Caco-2 (cell line): ENCODE results near the gene SLC17A5. TPM values are rescaled to one million over a fixed set of nuclear protein-coding genes. Genes with fewer than 3 reads are reported as not detected.
"Not testable (repeated sequence)": the region's sequence is repeated elsewhere in the genome, so short reads cannot be mapped to it uniquely, and the experiment has no call there.

Source experiments
- BruUV-seq: library from RNA; stranded (reverse); fragments of 400-500 nt; replicated peaks from 2 replicates; lab custom pipeline; 2021; lab: Mats Ljungman, UMichigan
- CTCF ChIA-PET: fragments of 300-600 bp; sonication (Branson Sonifier 250); formaldehyde crosslinking; loops from one replicate; lab custom pipeline; 2022; ENCODE audit warnings: antibody characterized with exemption; lab: Charles Lee
- POLR2A ChIA-PET: fragments of 300-600 bp; sonication (Branson Sonifier 250); formaldehyde crosslinking; loops from one replicate; lab custom pipeline; 2022; ENCODE audit warnings: antibody characterized with exemption; lab: Charles Lee
- DNase-seq, 2 experiments: peaks; one replicate each; pipeline versions ENCODE4 v3.0.0 to v3.0.0-alpha.2; 2020 to 2022
- H3K27me3 ChIP-seq: replicated peaks from 2 replicates; pipeline ENCODE4 v1.6.0; 2011; ENCODE audit warnings: low read length; ENCODE audit not compliant: control insufficient read depth, insufficient read depth
- H3K36me3 ChIP-seq: 2 replicates; pipeline ENCODE4 v1.5.1; 2011; ENCODE audit warnings: low read length; ENCODE audit not compliant: control insufficient read depth, insufficient read depth
- H3K4me1 ChIP-seq: fragments of 250-450 bp; sonication (Bioruptor Pico); 2 replicates; pipeline ENCODE4 v1.5.1; 2020; ENCODE audit warnings: mild to moderate bottlenecking
- H3K4me3 ChIP-seq: 2 replicates; pipeline ENCODE4 v1.5.1; 2011; ENCODE audit warnings: low read depth, mild to moderate bottlenecking, control low read depth, low read length
- H3K9me3 ChIP-seq: fragments of 250-450 bp; sonication (Bioruptor Pico); 2 replicates; pipeline ENCODE4 v1.5.1; 2020; ENCODE audit warnings: mild to moderate bottlenecking, moderate library complexity
- H3K27ac Mint-ChIP-seq: one replicate; pipeline ENCODE4 v1.8.0; 2022; ENCODE audit warnings: mixed read lengths; ENCODE audit not compliant: unreplicated experiment
- H3K27me3 Mint-ChIP-seq: one replicate; pipeline ENCODE4 v1.8.0; 2022; ENCODE audit warnings: mixed read lengths; ENCODE audit not compliant: insufficient read depth, unreplicated experiment
- H3K36me3 Mint-ChIP-seq: one replicate; pipeline ENCODE4 v1.8.0; 2022; ENCODE audit warnings: mild to moderate bottlenecking, mixed read lengths; ENCODE audit not compliant: insufficient read depth, unreplicated experiment
- H3K4me1 Mint-ChIP-seq: one replicate; pipeline ENCODE4 v1.8.0; 2022; ENCODE audit warnings: low read depth, mixed read lengths; ENCODE audit not compliant: unreplicated experiment
- H3K4me3 Mint-ChIP-seq: one replicate; pipeline ENCODE4 v1.8.0; 2022; ENCODE audit warnings: mild to moderate bottlenecking, moderate library complexity, mixed read lengths; ENCODE audit not compliant: unreplicated experiment
- H3K9me3 Mint-ChIP-seq: one replicate; pipeline ENCODE4 v1.8.0; 2022; ENCODE audit warnings: mixed read lengths; ENCODE audit not compliant: unreplicated experiment
- intact Hi-C: fragments of 100-400 bp; cut with micrococcal nuclease; formaldehyde crosslinking; loops from one replicate; pipeline ENCODE4 v1.10.0; 2022; ENCODE audit not compliant: unreplicated experiment
- total RNA-seq: library from RNA; stranded (reverse); gene quantifications from 2 replicates; pipeline ENCODE4 v1.2.3, GENCODE V29; 2022
- TF ChIP-seq, protein P1 (sequence below), 2 experiments: fragments of 200-600 bp in 1 of 2; IDR thresholded peaks; 1 replicate in 1 of 2; 2 replicates in 1 of 2; pipeline versions ENCODE4 v1.5.1 to v1.8.0; 2011 to 2022; ENCODE audit warnings: antibody characterized with exemption in 1 of 2, control low read depth in 1 of 2, inconsistent platforms in 1 of 2, low read depth in 1 of 2, low read length in 1 of 2, mild to moderate bottlenecking in 1 of 2, moderate library complexity in 1 of 2; ENCODE audit not compliant: insufficient read depth in 1 of 2, severe bottlenecking in 1 of 2, unreplicated experiment in 1 of 2

SLC17A5 gene
- total RNA-seq, 1 experiment from 2014 or later = 13.0 TPM

GRCh38 chr6:73566954-73567591 lies 86.7 kb downstream of the SLC17A5 start:
- Mint-ChIP-seq H3K9me3 (no peaks in the 10 kb centered on the region), H3K4me1 (peaks cover 21% of the 10 kb centered on the region), H3K4me3 (peak overlapping the region; percentile 66), H3K27me3 (no peaks in the 10 kb centered on the region), H3K27ac (peak overlapping the region; percentile 89), H3K36me3 (peaks cover 15% of the 10 kb centered on the region)
- no peaks in the 10 kb centered on the region for H3K36me3 ChIP-seq
- intact Hi-C loops = loop anchor here (1.0 kb wide), 2 partner anchors 13 to 46 kb away; partner anchors contain the start of gene EEF1A1
- H3K4me1 ChIP-seq = peaks cover 54% of the 10 kb centered on the region
- H3K9me3 ChIP-seq = no peaks in the 10 kb centered on the region
- ChIA-PET CTCF (interaction anchor here (1.0 to 2.2 kb wide), 3 partner anchors 10 to 45 kb away, joined by 3 to 9 read pairs (median 5); no protein-coding TSS in a partner anchor), POLR2A (interaction anchor here (1.1 to 3.1 kb wide), 6 partner anchors 13 to 258 kb away, joined by 3 to 70 read pairs (median 4); partner anchors contain the start of genes EEF1A1 and SLC17A5)
- H3K4me3 ChIP-seq = no peak overlapping the region
- TF ChIP-seq, protein P1, sequence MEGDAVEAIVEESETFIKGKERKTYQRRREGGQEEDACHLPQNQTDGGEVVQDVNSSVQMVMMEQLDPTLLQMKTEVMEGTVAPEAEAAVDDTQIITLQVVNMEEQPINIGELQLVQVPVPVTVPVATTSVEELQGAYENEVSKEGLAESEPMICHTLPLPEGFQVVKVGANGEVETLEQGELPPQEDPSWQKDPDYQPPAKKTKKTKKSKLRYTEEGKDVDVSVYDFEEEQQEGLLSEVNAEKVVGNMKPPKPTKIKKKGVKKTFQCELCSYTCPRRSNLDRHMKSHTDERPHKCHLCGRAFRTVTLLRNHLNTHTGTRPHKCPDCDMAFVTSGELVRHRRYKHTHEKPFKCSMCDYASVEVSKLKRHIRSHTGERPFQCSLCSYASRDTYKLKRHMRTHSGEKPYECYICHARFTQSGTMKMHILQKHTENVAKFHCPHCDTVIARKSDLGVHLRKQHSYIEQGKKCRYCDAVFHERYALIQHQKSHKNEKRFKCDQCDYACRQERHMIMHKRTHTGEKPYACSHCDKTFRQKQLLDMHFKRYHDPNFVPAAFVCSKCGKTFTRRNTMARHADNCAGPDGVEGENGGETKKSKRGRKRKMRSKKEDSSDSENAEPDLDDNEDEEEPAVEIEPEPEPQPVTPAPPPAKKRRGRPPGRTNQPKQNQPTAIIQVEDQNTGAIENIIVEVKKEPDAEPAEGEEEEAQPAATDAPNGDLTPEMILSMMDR (IDR thresholded peaks at IDR 0.05; ENCODE audit: insufficient read depth in 1 of 2, low read depth in 1 of 2, low read length in 1 of 2, severe bottlenecking in 1 of 2, unreplicated experiment in 1 of 2) = no peak
- peak; percentile 89 to 94 for DNase-seq
- H3K27me3 ChIP-seq = no peaks in the 10 kb centered on the region
- TSS peak; percentile 100 for BruUV-seq

DNA sequence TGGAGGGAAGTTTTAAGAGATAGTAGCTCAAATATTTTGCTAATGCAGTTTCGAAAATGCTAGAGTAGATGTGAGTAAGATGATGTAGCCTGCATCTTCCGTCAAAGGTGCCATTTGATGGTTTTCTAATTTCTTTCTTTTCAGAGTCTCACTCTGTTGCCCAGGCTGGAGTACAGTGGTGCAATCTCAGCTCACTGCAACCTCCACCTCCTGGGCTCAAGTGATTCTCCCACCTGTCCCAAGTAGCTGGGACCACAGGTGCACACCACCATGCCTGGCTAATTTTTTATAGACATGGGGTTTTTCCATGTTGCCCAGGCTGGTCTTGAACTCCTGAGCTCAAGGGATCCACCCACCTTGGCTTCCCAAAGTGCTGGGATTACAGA lies 87.3 kb downstream of the SLC17A5 start:
- H3K27me3 Mint-ChIP-seq, H3K9me3 ChIP-seq, DNase-seq, H3K9me3 Mint-ChIP-seq, H3K4me3 ChIP-seq, H3K27me3 ChIP-seq, BruUV-seq, intact Hi-C loops, H3K36me3 ChIP-seq: not testable (repeated sequence)
- Mint-ChIP-seq H3K36me3 (peaks cover 15% of the 10 kb centered on the region), H3K27ac (peak overlapping the region; percentile 89), H3K4me1 (peaks cover 21% of the 10 kb centered on the region), H3K4me3 (peak overlapping the region; percentile 66)
- CTCF ChIA-PET = interaction anchor here (0.5 to 2.2 kb wide), 4 partner anchors 9 to 45 kb away, joined by 3 to 9 read pairs (median 4); no protein-coding TSS in a partner anchor
- POLR2A ChIA-PET = interaction anchor here (0.5 to 3.1 kb wide), 8 partner anchors 14 to 87 kb away, joined by 3 to 70 read pairs (median 4); partner anchors contain the start of genes EEF1A1 and SLC17A5
- H3K4me1 ChIP-seq = peaks cover 56% of the 10 kb centered on the region

DNA sequence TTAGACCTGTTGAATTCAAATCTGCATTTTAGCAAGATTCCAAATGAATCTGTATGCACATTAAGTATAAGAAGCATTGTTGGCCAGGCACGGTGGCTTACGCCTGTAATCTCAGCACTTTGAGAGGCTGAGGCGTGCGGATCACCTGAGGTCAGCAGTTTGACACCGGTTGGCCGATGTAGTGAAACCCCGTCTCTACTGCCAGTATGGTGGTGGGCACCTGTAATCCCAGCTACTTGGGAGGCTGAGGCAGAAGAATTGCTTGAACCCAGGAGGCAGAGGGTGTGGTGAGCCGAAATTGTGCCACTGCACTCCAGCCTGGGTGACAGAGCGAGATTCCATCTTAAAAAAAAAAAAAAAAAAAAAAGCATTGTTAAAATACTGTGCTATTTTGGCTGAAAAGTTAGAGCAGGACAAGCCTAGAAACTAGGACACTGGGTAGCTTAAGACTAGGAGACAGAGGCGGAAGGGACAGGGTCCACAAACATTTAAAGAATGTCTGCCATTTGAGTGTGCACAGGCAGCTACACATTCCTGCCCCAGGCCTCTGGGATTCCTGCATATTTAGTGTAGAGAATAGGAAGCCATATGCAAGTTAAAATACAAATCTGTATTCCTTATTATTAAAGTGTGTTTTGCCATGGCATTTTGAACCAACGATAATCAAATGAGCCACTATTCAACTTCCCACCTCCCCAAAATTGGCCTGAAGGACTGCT lies 87.9 kb downstream of the SLC17A5 start:
- Histone ChIP-seq H3K36me3 (no peaks in the 10 kb centered on the region), H3K27me3 (no peaks in the 10 kb centered on the region), H3K4me3 (no peak overlapping the region), H3K4me1 (peaks cover 60% of the 10 kb centered on the region), H3K9me3 (no peaks in the 10 kb centered on the region)
- peak; percentile 65 to 80 for DNase-seq
- no peak overlapping the region for H3K4me3 Mint-ChIP-seq
- no peaks in the 10 kb centered on the region for H3K9me3 Mint-ChIP-seq
- BruUV-seq = no TSS peak
- ChIA-PET POLR2A (interaction anchor here (0.5 to 3.1 kb wide), 9 partner anchors 14 to 87 kb away, joined by 3 to 70 read pairs (median 4); partner anchors contain the start of genes EEF1A1 and SLC17A5), CTCF (interaction anchor here (0.5 to 2.2 kb wide), 3 partner anchors 14 to 44 kb away, joined by 3 to 9 read pairs (median 5); no protein-coding TSS in a partner anchor)
- intact Hi-C loops = no loop called here
- H3K27me3 Mint-ChIP-seq = no peaks in the 10 kb centered on the region
- peak overlapping the region; percentile 89 for H3K27ac Mint-ChIP-seq
- peaks cover 24% of the 10 kb centered on the region for H3K4me1 Mint-ChIP-seq
- peaks cover 15% of the 10 kb centered on the region for H3K36me3 Mint-ChIP-seq
- TF ChIP-seq, protein P1 (IDR thresholded peaks at IDR 0.05; ENCODE audit: insufficient read depth in 1 of 2, low read depth in 1 of 2, low read length in 1 of 2, severe bottlenecking in 1 of 2, unreplicated experiment in 1 of 2) = no peak
